GM21381 (cell line): Measurements from ENCODE around the gene NEDD8.
"Not testable (repeated sequence)": the region's sequence is repeated elsewhere in the genome, so short reads cannot be mapped to it uniquely, and the experiment has no call there.

Experiments
- ATAC-seq: cut with Tn5 transposase; IDR thresholded peaks from one replicate; pipeline ENCODE4 v1.9.1; 2021; ENCODE audit warnings: mild to moderate bottlenecking, moderate library complexity; ENCODE audit not compliant: unreplicated experiment

NEDD8 gene

GRCh38 chr14:24249230-24250021, 17.3 kb upstream of the NEDD8 start:
- ATAC-seq: no peak

DNA sequence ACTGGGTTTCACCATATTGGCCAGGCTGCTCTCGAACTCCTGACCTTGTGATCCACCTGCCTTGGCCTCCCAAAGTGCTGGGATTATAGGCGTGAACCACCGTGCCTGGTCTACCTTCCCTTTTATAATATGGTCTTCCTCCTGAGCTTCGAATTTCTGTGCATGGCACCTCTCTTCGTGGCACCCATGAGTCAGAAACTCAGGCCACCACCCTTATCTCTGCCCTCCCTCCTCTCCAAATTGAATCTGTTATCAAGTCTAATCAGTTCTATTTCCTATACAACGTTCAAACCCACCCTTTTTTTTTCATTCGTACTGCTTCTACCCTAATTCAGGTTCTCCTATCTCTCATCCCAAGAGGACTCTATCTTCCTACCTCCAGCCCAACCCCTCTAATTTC, 15.3 kb upstream of the NEDD8 start:
- ATAC-seq: no peak

GRCh38 chr14:24246765-24247212, 14.6 kb upstream of the NEDD8 start:
- no peak for ATAC-seq

DNA sequence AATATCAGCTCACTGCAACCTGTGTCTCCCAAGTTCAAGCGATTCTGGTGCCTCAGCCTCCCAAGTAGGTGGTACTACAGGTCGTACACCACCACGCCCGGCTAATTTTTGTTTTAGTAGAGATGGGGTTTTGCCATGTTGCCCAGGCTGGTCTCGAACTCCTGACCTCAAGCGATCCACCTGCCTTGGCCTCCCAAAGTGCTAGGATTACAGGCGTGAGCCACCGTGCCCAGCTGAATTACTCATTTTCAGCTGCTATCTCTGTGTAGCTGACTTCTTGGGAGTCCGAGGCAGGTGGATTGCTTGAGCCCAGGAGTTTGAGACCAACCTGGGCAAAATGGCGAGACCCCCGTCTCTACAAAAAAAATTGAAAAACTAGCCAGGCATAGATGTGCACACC, 13.2 kb upstream of the NEDD8 start:
- not testable (repeated sequence) for ATAC-seq

- ATAC-seq: no peak
These were observed 11.2 kb upstream of the NEDD8 start for GRCh38 chr14:24243336-24243836.

DNA sequence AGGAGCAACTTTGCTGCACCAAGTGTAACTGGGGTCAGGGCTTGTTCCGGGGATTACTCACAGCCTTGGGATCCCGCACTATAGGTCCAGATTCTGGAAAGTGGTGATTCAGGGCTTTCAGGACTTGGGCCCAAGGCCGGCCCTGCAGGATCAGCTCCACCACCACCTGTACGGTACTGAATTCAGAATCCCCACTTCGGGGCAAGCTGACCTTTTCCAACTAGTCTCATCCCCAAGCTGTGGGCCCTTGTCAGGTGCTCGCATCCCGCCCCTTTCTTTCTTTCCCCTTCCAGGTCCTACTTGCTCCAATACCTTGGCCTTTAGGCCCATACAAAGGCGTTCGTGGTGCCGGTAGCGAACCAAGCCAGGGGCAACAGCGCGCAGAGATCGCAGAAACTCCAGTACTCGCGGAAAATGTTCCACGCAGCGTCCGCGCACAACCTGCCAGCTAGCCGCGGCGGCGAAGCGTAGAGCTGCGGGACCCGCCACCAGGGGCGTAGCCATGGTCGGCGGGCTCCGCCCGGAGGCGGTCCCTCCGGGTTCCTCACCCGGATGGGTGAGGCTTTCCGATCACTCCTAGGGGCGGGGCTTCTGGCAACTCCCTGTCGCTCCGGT, 9.8 kb upstream of the NEDD8 start:
- ATAC-seq: peak; percentile 74

DNA sequence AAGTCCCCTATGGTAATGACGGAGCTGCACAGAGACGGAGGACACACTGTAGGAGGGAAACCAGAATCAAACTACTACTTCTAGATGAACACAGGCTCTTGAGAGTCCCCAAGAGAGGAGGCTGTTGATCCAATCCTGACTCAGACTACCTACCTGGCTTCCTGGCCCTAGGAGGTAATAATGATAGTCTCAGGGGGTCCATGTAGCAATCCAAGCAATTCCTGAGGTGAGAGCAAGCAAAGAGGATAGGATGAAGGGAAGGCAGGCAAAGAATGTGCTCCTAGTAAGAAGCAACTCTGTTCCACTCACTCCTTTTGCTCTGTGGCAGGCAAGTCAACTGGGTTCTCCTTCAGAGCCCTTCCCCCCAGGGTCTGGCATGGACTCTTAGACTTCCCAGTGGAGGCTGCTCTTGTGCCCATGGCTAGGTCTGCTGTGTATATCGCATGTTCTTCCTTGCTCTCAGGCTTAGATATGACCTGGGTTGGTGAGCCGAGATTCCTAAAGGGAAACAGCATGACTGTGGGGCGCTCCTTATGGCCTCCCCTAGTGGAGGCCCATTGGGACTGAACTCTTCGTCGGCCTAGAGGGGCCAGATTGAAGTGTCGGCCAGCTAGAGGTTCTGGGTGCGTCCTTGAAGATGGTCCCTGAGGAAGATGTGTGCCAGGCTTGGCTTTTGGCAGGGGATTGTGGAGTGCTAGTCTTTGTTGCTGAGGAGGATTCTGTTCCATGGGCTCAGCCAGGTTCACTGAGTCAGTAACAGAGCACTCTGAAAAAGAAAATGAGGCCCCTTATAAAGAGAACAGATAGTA, 8.1 kb upstream of the NEDD8 start:
- no peak for ATAC-seq

GRCh38 chr14:24238527-24239037, 6.4 kb upstream of the NEDD8 start:
- no peak for ATAC-seq

DNA sequence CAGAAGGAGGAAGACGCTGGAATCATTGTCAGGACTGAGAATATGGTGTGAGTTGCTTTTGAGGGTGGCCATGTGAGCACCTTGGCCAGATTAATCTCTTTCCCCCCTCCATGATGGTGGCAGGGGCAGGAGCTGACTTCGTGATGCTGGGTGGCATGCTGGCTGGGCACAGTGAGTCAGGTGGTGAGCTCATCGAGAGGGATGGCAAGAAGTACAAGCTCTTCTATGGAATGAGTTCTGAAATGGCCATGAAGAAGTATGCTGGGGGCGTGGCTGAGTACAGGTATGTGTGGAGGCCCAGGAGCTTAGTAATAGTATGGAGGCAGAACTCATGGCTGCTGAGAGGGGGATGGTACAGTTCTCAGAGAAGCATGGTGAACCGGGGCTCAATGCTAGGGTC, 6.0 kb upstream of the NEDD8 start:
- no peak for ATAC-seq

DNA sequence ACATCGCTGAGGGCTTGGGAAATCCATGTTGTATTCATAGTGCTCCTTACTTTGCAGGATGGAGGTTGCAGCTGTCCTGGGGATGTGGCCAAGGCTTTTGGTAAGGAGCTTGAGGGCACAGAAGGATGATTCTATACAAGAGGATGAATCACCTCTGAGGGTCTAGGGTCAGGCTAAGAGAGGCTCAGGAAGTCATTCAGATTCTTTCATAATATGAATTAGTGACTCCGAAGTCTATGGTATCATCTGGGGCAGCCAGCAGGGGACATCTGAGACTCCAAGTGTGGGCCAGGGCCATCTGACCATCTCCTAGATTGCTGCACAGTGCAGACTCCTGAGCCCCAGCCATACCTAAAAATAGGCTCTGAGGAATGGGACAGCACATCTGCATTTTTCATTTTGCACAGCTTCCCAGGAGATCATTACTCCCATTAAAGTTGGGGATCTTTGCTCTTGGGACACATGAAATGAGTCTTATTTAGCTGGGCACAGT, 5.3 kb upstream of the NEDD8 start:
- no peak for ATAC-seq

DNA sequence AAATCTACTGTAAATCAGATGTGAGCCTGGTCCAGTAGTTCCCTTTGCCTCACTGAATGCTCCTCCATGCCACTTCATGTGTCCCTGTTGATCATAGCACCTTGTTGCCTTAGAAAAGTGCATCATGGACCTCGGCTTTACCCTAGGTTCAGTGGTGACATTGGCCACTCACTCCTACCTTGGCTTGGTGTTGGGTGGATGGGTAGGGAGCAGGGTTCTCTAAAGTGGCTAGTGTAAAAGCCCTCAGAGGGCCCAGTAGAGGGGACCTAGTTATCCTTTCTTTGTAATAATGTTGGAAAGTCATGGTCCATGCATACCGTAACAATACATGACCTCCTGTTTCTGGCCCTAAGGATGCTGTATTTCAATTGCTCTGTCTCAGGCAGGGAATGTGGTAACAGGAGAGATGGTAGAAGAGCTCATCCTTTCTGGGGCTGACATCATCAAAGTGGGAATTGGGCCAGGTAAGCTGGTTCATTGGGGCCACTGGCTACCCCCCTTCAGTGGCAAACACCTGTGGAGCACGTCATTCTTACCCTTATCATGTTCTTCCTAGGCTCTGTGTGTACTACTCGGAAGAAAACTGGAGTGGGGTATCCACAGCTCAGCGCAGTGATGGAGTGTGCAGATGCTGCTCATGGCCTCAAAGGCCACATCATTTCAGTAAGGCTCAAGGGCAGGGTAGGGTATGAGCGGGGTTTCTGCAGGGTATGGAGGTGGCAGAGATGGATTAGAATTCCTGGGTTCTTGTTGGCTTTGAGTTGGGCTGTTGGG, 4.7 kb upstream of the NEDD8 start:
- no peak for ATAC-seq

- no peak for ATAC-seq
These were observed 3.9 kb upstream of the NEDD8 start for GRCh38 chr14:24235804-24236688.

DNA sequence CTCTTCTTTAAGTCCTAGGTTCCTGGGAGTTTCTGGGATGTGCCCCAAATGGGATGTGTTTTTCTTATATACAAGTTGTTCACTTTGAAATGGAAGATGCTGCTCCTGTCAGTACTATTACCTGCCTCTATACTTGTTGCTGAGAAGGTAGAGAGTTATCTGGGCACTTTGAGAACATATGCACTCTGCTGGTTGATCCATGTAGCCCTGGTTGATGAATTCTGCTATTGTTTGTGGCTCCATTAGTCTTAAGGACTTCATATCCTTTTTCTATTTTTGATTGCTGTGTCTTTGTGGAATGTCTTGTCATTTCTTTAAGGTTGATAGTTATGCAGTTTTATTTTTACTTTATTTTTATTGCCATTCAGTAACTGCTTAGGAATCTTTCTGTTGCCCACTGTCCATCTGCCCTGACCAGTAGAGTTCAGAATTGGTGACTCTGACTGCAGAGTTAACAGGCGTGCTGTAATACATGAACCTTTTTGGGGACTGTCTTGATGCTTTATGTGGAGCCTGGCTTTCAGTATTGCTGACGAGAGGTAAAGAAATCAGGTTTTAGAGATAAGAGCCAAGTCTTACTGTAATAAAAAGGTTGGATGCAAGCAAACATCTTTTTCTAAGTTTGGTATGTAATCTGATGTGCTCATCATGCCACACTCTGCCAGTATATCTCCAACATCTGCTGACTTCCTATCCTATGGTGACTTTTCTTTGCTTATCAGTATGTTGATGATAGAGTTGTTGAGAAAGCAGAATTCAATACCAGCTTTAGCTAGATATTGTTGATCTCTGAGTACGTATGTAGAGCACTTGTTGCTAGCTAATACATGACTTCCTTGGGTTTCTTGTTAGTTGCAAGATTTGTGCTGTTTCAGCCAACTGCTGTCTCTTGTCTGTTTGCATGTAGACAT, 2.2 kb upstream of the NEDD8 start:
- no peak for ATAC-seq

DNA sequence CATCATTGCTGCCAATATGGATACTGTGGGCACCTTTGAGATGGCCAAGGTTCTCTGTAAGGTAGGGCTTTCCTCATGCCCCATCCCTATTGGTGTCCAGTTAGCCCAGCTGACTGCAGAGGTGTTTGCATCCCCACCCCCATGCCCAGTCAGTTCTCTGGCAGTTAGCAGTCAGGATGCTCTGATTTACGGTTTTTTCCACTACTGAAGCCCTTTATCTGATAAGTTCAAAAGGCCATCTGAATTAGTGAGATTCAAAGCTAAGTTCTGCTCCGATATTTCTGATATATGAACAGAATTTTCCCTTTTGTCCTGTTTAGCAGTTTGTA, 1.3 kb upstream of the NEDD8 start:
- no peak for ATAC-seq

GRCh38 chr14:24232645-24233537, 724 bp upstream of the NEDD8 start, which contains the start of gene GMPR2:
Gene GMPR2 (plus strand): TSS chr14:24232929. CDS start chr14:24233254, 325 bp downstream.
- ATAC-seq: peak; percentile 64

DNA sequence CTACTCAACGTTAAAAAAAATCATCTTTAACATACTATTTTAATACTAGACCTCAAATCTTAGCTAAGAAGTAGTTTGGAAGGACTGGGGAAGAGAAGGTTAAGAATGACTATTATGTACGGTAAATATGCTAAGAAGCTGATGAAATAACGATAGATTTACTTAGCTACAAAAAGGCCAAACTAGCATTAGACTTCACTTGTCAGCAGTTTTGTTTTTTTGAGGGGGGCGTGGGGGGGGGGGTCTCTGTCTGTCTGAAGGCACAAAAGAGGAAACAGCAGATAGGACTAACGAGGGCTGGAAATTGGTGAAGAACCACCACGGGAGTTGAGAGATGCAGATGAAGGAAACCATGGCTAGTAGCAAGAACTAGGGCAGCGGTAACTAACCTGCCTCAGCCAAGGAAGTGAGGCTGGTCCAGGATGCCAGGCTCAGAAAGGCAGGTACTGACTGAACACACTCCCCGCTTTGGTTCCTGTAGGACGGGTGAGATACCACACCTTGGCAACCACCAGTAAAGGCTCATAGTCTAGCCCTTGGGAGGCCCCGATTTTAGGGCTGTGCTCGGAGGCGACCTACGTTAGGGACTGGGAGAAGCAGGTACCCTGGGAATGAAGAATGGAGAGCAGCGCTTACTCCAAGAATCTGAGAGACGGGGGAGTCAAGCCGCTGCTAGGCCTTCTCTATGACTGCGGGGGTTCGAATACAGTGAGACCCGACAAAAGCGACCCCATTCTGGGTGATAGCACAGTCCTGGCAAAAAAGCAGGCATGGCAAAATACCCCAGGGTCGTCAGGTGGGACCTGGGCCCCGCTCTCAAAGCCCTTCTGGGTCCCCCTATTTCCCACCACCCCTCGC, 675 bp downstream of the NEDD8 start:
- ATAC-seq: peak; percentile 15
